Epithelial cell of esophagus (primary cell): Measurements from ENCODE around the gene CCNH.

Source experiments
- DNase-seq: peaks from one replicate; pipeline ENCODE4 v3.0.0; 2010; ENCODE audit warnings: low read depth
- H3K4me3 ChIP-seq: 2 replicates; pipeline ENCODE4 v1.5.1; 2011; ENCODE audit warnings: mild to moderate bottlenecking, low read length, control low read depth
- TF ChIP-seq, protein P1 (sequence below): IDR thresholded peaks from 2 replicates; pipeline ENCODE4 v1.5.1; 2011; ENCODE audit warnings: low read depth, mild to moderate bottlenecking, low read length, control low read depth, inconsistent platforms; ENCODE audit not compliant: insufficient read depth; ENCODE audit errors: missing control alignments

The CCNH gene

DNA sequence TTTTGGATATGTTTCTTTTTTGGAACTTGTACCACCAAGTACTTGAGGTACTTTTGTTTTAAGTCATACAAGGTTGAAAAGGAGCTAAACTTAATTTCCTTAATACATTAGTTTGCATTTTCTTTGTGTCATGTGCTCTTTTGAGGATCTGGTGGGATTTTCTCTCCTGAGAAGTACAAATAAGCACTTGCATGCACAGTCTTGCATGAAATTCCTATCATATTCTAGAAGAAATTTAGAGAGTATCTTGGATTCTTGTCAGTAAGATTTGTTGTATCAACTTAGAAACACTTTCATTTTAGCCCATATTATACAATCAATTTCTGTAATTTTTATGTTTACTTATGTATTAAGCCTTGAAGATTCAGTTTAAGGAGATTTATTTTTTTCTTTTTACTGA is 64.9 kb downstream of the CCNH start:
- TF ChIP-seq, protein P1, sequence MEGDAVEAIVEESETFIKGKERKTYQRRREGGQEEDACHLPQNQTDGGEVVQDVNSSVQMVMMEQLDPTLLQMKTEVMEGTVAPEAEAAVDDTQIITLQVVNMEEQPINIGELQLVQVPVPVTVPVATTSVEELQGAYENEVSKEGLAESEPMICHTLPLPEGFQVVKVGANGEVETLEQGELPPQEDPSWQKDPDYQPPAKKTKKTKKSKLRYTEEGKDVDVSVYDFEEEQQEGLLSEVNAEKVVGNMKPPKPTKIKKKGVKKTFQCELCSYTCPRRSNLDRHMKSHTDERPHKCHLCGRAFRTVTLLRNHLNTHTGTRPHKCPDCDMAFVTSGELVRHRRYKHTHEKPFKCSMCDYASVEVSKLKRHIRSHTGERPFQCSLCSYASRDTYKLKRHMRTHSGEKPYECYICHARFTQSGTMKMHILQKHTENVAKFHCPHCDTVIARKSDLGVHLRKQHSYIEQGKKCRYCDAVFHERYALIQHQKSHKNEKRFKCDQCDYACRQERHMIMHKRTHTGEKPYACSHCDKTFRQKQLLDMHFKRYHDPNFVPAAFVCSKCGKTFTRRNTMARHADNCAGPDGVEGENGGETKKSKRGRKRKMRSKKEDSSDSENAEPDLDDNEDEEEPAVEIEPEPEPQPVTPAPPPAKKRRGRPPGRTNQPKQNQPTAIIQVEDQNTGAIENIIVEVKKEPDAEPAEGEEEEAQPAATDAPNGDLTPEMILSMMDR, result no peak
- DNase-seq, result peak; percentile 9
- no peak overlapping the region for H3K4me3 ChIP-seq

- DNase-seq, result no peak
- TF ChIP-seq, protein P1, result no peak
- no peak overlapping the region for H3K4me3 ChIP-seq
These were observed 65.5 kb downstream of the CCNH start for GRCh38 chr5:87347272-87347671.
